HG03565 (cell line): ENCODE results near the gene OLFML3.
"Not testable (repeated sequence)": the region's sequence is repeated elsewhere in the genome, so short reads cannot be mapped to it uniquely, and the experiment has no call there.

Experiments
- ATAC-seq: cut with Tn5 transposase; IDR thresholded peaks from one replicate; pipeline ENCODE4 v1.9.1; 2021; ENCODE audit warnings: mild to moderate bottlenecking, moderate library complexity; ENCODE audit not compliant: unreplicated experiment

OLFML3 gene

GRCh38 chr1:113990961-113991360 is 11.7 kb downstream of the OLFML3 start:
- no peak for ATAC-seq

GRCh38 chr1:113991467-113991997 is 12.3 kb downstream of the OLFML3 start:
- ATAC-seq: no peak

GRCh38 chr1:113993072-113993471 is 13.8 kb downstream of the OLFML3 start:
- no peak for ATAC-seq

- no peak for ATAC-seq
These were observed 14.5 kb downstream of the OLFML3 start for GRCh38 chr1:113993766-113994165.

- no peak for ATAC-seq
These were observed 16.1 kb downstream of the OLFML3 start for GRCh38 chr1:113995382-113995781.

DNA sequence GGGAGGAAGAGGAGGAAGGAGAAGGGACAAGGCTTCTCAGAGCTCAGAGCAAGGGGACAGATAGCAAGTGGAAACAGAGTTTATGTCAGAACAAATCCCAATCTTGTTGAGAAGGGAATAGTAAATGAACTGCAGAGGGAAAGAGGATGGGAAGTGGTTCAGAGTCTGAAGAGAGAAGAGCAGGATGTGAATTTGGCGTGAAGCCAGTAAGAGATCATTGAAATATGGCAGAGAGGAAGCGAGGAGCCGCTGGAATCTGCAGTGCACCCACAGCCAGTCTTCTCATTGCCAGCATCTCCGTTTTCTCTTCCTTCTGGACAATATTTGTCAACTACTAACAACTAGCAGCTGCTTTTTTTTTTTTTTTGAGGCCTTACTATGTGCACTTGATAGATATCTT is 19.1 kb downstream of the OLFML3 start:
- ATAC-seq: no peak

DNA sequence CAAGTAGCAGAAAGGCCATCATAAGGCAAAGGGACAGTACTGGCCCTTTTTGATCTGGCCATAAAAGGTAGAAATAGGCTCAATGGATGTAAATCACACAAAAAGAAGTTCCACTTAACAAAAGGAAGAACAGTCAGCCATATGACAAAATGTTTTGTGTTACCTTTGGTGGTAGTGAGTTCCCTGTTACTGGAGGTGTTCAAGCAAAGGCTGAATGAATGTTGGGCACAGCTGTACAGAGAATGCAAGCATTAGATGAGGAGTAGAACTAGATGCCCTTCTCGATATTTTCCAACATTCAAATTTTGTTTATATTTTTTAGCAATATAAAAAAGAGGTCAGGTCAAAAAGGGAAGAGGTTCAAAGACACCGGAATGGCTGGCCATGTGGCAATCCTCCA is 20.0 kb downstream of the OLFML3 start:
- no peak for ATAC-seq

GRCh38 chr1:113999799-114000198 is 20.5 kb downstream of the OLFML3 start:
- ATAC-seq: no peak

DNA sequence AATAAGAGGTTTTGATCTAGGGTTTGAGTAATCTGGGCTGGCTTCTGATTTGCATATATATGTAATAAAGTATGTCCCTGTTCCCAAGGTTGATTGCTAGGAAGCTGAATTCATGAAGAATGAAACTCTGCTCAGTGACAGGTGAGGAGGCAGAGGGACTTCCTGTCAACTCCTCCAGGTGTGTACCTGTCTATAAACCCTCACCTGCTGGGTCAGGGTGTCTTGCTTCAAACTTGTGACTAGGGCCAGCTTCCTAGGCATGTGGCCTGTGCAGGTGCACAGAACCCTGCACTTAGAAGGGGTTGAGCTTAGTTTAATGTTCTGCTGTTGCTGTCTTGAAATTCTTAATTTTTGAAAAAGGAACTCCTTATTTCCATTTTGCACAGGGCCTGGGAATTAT is 21.1 kb downstream of the OLFML3 start:
- no peak for ATAC-seq

DNA sequence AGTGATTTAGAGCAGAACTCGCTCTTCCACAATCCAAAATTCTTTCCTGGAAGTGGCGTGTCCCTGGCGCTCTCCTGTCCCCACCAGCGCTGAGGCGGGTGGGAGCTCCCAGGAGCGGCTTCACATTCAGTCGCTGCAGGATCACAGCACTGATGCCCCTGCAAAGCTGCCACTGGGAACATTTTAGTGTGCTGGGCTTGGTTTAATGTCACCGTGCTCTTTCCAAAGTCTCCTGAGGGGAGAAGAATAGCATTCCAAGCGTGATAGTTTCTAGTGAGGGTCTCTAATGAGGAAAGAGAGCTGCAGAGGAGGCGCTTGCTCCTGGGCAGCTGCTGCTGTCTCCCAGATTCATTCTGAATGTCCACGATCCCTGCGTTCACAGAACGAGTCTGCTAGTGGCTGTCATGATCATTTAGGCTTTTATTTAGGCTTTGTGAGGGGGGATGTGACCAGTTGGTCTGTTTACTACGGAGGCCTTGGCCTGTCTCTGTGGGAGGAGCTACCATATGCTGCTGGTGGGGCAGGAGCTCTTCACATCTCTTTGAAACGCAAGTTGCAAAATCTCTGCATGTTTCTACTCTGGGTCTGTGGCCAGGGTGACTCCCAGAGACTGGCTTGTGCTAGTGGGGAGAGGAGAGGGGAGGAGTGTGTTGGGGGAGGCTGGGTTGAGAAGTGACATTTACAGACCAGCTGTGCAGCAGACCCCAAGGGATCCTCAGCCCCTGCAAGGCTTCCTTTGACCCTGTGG is 23.4 kb downstream of the OLFML3 start:
- no peak for ATAC-seq

DNA sequence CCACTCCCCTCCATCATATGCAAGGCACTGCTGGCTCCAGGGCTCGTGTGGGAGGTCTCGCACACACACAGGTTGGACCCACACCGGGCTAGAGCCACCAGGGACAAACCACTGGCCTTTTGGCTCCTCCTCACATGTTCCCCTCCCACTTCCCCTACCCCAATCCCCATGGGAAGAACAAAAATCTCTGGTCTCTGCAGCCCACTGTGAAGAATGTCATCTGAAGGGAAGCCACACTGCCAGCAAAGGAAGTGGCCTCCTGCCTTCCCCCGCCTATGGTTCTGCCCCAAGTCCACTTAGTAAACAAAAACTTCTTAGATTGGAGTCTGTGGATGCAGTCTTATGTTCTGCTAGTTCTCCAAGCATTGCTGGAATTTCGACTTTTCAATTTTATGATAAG is 24.2 kb downstream of the OLFML3 start:
- ATAC-seq: no peak

GRCh38 chr1:114006825-114007224 is 27.6 kb downstream of the OLFML3 start:
- ATAC-seq: not testable (repeated sequence)

DNA sequence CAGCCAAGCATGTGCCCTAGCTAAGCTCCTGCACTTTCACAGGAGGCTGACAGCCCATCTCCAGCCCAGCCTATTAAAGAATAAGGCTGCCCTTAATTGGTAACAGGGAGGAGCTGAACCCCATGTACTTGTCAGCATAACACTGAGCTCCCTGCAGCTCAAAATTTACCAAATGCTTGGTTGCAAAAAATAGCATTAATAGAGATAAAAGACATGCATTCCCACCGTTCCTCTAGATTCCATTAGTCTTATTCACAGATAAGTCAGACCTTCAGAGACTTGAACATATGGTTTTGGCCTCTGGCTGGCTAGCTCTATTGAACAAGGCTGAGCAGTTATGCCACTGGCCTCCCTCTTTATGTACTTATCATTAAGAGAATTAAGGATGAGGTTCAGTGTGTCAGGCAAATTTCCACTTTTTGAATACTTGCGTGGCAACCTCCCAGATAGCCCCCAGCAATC is 29.2 kb downstream of the OLFML3 start:
- no peak for ATAC-seq

- ATAC-seq: no peak
These were observed 29.7 kb downstream of the OLFML3 start for GRCh38 chr1:114008993-114009392.

DNA sequence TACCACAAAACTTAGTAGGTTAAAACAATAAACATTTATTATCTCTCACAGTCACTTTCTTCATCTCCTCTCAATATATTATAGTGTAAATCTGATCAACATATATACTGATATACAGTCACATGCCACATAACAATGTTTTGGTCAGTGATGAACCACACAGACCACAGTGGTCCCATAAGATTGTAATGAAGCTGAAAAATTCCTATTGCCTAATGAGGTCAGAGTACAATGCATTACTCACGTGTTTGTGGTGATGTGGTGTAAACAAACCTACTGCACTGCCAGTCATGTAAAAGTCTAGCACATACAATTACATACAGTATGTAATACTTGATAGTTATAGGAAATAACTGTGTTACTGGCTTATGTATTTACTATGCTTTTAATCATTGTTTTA is 30.1 kb downstream of the OLFML3 start:
- ATAC-seq: no peak

DNA sequence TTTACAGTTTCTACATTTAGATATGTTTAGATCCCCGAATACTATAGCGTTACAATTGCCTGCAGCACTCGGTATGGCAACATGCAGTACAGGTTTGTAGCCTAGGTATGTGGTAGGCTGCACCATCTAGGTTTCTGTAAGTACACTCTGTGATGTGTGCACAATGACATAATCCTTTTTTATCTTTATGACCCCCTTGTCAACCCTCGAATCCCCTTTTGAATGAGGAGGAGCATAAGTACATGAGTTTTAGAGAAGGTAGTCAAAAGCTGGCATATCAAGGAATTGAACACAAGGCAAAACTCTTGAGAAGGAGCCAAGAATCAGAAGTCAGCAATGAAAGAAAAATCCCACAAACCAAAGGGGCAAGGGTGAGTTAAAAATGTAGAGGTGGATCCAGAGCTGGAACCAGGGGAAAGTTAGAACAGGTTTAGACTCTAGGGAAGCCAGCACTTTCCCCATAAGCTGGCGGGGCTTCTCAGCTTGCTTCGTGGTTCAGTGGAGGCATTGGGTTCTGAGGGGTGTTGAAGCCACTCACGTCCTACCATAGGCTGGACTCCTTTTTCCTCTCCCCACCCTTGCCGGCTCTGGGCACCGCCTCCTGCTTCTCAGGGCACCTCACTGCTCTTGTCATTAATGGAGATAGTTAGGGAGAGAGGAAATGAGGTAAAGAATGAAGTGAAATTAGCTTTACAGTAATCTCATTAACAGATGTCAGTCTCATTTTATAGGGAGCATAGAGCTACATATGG is 31.3 kb downstream of the OLFML3 start:
- ATAC-seq: no peak

DNA sequence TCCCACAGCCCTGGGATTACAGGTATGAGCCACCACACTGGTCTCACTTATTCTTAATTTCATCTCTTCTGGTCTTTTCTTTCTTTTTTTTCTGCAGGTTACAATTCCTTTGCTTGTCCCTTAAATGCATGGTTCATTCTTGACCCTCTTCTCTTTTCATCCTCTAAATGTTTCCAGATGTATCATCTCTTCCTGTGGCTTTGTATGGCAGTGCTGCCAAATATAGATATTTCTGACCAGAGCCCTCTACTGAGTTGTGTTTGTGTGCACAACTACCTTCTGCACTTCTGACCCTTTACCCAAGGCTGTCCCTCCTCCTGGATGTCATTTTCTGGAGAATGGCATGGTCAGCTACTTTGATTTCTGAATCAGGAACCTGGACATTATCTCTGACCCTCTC is 32.5 kb downstream of the OLFML3 start:
- no peak for ATAC-seq

DNA sequence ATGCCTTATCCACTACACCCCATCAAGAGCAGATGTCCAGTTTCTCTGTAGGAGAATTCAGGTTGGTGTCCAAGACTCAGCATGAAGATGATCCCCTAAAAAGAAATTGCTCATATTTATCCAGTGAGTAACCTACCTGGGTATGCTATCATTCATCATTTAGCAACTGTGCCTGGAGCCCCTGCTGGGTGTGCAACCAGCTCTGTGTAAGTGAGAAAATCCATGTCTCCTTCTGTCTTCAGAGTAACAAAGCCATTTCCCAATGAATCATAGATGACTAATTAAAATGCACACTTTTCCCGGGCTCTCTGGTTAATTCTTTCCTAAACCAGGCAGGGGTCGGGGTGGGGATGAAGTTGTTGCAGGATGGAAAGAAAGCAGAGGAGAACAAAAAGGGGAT is 35.8 kb downstream of the OLFML3 start:
- no peak for ATAC-seq

DNA sequence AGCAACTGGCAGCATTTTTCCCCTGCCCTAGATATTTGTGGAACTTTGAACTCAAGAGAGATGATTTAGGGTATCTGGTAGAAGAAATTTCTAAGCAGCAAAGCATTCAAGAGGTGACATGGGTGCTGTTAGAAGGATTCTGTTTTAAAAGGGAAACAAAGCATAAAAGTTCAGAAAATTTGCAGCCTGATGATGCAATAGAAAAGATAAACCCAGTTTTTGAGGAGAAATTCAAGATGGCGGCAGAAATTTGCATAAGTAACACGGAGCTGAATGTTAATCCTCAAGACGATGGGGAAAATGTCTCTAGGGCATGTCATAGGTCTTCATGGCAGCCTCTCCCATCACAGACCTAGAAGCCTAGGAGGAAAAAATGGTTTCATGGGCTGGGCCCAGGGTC is 40.5 kb downstream of the OLFML3 start:
- not testable (repeated sequence) for ATAC-seq

- ATAC-seq: no peak
These were observed 42.4 kb downstream of the OLFML3 start for GRCh38 chr1:114021665-114022099.

- no peak for ATAC-seq
These were observed 43.6 kb downstream of the OLFML3 start for GRCh38 chr1:114022877-114023276.

DNA sequence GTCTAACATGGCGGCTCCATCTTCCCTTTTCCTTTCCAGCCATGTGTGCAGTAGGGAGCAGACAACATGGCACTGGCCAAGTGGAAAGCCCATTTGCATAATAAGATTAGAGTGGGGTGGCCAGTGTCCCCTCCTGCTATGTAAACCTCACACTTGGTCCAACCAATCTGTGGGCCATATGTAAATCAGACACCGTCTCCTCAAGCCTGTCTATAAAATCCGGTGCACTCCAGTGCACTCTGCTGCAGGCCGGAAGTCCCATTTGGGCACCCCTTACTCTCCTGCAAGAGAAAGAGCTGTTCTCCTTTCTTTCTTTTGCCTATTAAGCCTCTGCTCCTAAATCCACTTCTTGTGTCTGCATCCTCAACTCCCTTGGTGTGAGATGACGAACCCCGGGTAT is 44.1 kb downstream of the OLFML3 start:
- no peak for ATAC-seq
